Measurements from ENCODE around the gene CFAP54.

CFAP54 gene

GRCh38 chr12:96444399-96444798, 45.0 kb upstream of the CFAP54 start:
- no peak overlapping the region for H3K4me3 ChIP-seq (ENCODE audit: low read depth, low read length, poor library complexity, severe bottlenecking)
- H3K9me2 ChIP-seq (ENCODE audit: low read depth, low read length) = no peaks in the 10 kb centered on the region
- no peak overlapping the region for H3K9ac ChIP-seq (ENCODE audit: low read length)
- no peaks in the 10 kb centered on the region for H3K9me3 ChIP-seq (ENCODE audit: low read length)
- no peak overlapping the region for H3K4me2 ChIP-seq (ENCODE audit: low read length)
- H3K79me2 ChIP-seq (ENCODE audit: insufficient read depth, low read length) = no peaks in the 10 kb centered on the region
- TF ChIP-seq EZH2 (IDR thresholded peaks at IDR 0.05; ENCODE audit: borderline replicate concordance, low read length) = no peak
- TF ChIP-seq CTCF (IDR thresholded peaks at IDR 0.05; ENCODE audit: low read length) = no peak
- no peaks in the 10 kb centered on the region for H3K27me3 ChIP-seq (ENCODE audit: insufficient read depth, low read length)
- H3K36me3 ChIP-seq (ENCODE audit: insufficient read depth, low read length) = no peaks in the 10 kb centered on the region
- no peaks in the 10 kb centered on the region for H3K4me1 ChIP-seq (ENCODE audit: insufficient read depth, low read length, severe bottlenecking)
- H4K20me1 ChIP-seq (ENCODE audit: insufficient read depth, low read length) = no peaks in the 10 kb centered on the region
- H2AFZ ChIP-seq (ENCODE audit: low read length) = no peak overlapping the region
- no peak overlapping the region for H3K27ac ChIP-seq (ENCODE audit: low read depth, low read length, poor library complexity, severe bottlenecking)
- H3F3A ChIP-seq (ENCODE audit: insufficient read depth, low read length) = no peaks in the 10 kb centered on the region

GRCh38 chr12:96445691-96446583, 43.4 kb upstream of the CFAP54 start:
- Histone ChIP-seq H3K36me3 (ENCODE audit: insufficient read depth, low read length) (no peaks in the 10 kb centered on the region), H4K20me1 (ENCODE audit: insufficient read depth, low read length) (no peaks in the 10 kb centered on the region), H3K4me1 (ENCODE audit: insufficient read depth, low read length, severe bottlenecking) (no peaks in the 10 kb centered on the region), H3K27ac (ENCODE audit: low read depth, low read length, poor library complexity, severe bottlenecking) (no peak overlapping the region), H3K27me3 (ENCODE audit: insufficient read depth, low read length) (no peaks in the 10 kb centered on the region), H3K9ac (ENCODE audit: low read length) (no peak overlapping the region), H3K4me3 (ENCODE audit: low read depth, low read length, poor library complexity, severe bottlenecking) (no peak overlapping the region), H3K4me2 (ENCODE audit: low read length) (no peak overlapping the region), H3K79me2 (ENCODE audit: insufficient read depth, low read length) (no peaks in the 10 kb centered on the region), H3K9me2 (ENCODE audit: low read depth, low read length) (no peaks in the 10 kb centered on the region), H3F3A (ENCODE audit: insufficient read depth, low read length) (no peaks in the 10 kb centered on the region), H3K9me3 (ENCODE audit: low read length) (no peaks in the 10 kb centered on the region), H2AFZ (ENCODE audit: low read length) (no peak overlapping the region)
- TF ChIP-seq CTCF (IDR thresholded peaks at IDR 0.05; ENCODE audit: low read length) (no peak), EZH2 (IDR thresholded peaks at IDR 0.05; ENCODE audit: borderline replicate concordance, low read length) (no peak)

GRCh38 chr12:96447256-96447655, 42.1 kb upstream of the CFAP54 start:
- Histone ChIP-seq H3K27ac (ENCODE audit: low read depth, low read length, poor library complexity, severe bottlenecking) (no peak overlapping the region), H3K9ac (ENCODE audit: low read length) (no peak overlapping the region), H3F3A (ENCODE audit: insufficient read depth, low read length) (no peaks in the 10 kb centered on the region), H3K9me2 (ENCODE audit: low read depth, low read length) (no peaks in the 10 kb centered on the region), H3K9me3 (ENCODE audit: low read length) (no peaks in the 10 kb centered on the region), H3K4me1 (ENCODE audit: insufficient read depth, low read length, severe bottlenecking) (no peaks in the 10 kb centered on the region), H2AFZ (ENCODE audit: low read length) (no peak overlapping the region), H3K4me3 (ENCODE audit: low read depth, low read length, poor library complexity, severe bottlenecking) (no peak overlapping the region), H4K20me1 (ENCODE audit: insufficient read depth, low read length) (no peaks in the 10 kb centered on the region), H3K36me3 (ENCODE audit: insufficient read depth, low read length) (no peaks in the 10 kb centered on the region), H3K4me2 (ENCODE audit: low read length) (no peak overlapping the region), H3K79me2 (ENCODE audit: insufficient read depth, low read length) (no peaks in the 10 kb centered on the region), H3K27me3 (ENCODE audit: insufficient read depth, low read length) (no peaks in the 10 kb centered on the region)
- TF ChIP-seq EZH2 (IDR thresholded peaks at IDR 0.05; ENCODE audit: borderline replicate concordance, low read length) (no peak), CTCF (IDR thresholded peaks at IDR 0.05; ENCODE audit: low read length) (no peak)

All from OCI-LY1 (cell line).